Measurements from ENCODE around the gene PLEKHA8. TPM values are rescaled to one million over a fixed set of nuclear protein-coding genes. Genes with fewer than 3 reads are reported as not detected.

PLEKHA8 gene
- total RNA-seq, 1 experiment from 2014 or later = 23.0 TPM

DNA sequence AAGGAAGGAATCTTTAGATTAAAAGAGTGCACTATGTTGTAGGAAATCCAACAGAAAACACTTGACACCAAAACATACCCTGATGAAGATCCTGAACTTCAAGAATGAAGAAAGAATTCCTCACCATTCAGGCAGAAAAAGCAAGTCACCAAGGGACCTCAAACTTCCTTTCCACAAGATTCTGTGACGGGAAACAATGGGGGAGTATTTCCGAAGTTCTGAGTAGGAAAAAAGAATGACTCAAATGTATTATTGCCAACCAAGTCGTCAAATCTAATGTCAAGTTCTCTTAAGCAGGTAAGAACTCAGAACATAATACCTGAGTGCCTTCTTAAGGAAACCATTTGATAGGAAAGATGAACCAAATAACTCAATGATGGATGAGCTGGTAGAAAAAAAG lies 61.9 kb downstream of the PLEKHA8 start:
- Histone ChIP-seq H3K4me2 (no peak overlapping the region), H3K9me3 (ENCODE audit: insufficient read depth, low read depth) (no peaks in the 10 kb centered on the region), H4K20me1 (ENCODE audit: insufficient read depth) (no peaks in the 10 kb centered on the region), H3K27me3 (ENCODE audit: insufficient read depth, low read depth) (no peaks in the 10 kb centered on the region), H3K36me3 (ENCODE audit: low read depth) (no peaks in the 10 kb centered on the region), H3F3A (ENCODE audit: insufficient read depth, low read depth) (no peaks in the 10 kb centered on the region), H2AFZ (no peak overlapping the region), H3K4me1 (replicated peaks; ENCODE audit: insufficient read depth) (peaks cover 16% of the 10 kb centered on the region), H3K9me2 (ENCODE audit: insufficient read depth) (no peaks in the 10 kb centered on the region), H3K4me3 (no peak overlapping the region), H3K27ac (0 out of 2 replicates have a peak overlapping the region, but pooled peaks have one; percentile 6), H3K79me2 (ENCODE audit: low read depth) (no peaks in the 10 kb centered on the region)
- CTCF ChIA-PET = no interaction called here
- BruUV-seq (replicated peaks) = no TSS peak
- POLR2A ChIA-PET (ENCODE audit: unreplicated experiment) = no interaction called here
- intact Hi-C loops (cut with micrococcal nuclease; ENCODE audit: unreplicated experiment) = no loop called here
- no peak for TF ChIP-seq EZH2 (IDR thresholded peaks at IDR 0.05; ENCODE audit: low read depth)
- TF ChIP-seq, protein P1, sequence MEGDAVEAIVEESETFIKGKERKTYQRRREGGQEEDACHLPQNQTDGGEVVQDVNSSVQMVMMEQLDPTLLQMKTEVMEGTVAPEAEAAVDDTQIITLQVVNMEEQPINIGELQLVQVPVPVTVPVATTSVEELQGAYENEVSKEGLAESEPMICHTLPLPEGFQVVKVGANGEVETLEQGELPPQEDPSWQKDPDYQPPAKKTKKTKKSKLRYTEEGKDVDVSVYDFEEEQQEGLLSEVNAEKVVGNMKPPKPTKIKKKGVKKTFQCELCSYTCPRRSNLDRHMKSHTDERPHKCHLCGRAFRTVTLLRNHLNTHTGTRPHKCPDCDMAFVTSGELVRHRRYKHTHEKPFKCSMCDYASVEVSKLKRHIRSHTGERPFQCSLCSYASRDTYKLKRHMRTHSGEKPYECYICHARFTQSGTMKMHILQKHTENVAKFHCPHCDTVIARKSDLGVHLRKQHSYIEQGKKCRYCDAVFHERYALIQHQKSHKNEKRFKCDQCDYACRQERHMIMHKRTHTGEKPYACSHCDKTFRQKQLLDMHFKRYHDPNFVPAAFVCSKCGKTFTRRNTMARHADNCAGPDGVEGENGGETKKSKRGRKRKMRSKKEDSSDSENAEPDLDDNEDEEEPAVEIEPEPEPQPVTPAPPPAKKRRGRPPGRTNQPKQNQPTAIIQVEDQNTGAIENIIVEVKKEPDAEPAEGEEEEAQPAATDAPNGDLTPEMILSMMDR (conservative IDR thresholded peaks at IDR 0.05) = no peak
- no peak for DNase-seq

DNA sequence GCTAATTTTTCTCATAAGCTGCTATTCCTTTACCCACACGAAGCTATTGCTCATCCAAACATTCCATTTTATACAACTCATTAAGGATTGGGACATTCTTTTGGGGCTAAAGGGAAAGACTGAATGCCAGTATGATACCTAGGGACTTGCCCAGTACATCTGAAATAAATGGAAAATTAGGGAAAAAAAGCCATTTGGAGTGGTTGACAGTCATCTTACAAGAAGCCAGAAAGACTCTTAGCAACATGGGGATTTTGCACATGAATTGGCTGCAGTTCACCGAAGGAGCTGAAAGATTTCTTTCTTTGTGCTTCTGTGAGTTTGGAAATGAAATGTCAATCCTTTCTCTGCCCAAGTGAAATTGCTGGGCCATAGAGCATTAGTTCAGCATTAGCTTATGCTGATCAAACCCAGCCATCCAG lies 63.3 kb downstream of the PLEKHA8 start:
- Histone ChIP-seq H2AFZ (no peak overlapping the region), H3K27ac (peak overlapping the region; percentile 40)
- POLR2A ChIA-PET (ENCODE audit: unreplicated experiment) = interaction anchor here (0.6 kb wide), 2 partner anchors 88 to 629 kb away, joined by 3 to 10 read pairs; no protein-coding TSS in a partner anchor

DNA sequence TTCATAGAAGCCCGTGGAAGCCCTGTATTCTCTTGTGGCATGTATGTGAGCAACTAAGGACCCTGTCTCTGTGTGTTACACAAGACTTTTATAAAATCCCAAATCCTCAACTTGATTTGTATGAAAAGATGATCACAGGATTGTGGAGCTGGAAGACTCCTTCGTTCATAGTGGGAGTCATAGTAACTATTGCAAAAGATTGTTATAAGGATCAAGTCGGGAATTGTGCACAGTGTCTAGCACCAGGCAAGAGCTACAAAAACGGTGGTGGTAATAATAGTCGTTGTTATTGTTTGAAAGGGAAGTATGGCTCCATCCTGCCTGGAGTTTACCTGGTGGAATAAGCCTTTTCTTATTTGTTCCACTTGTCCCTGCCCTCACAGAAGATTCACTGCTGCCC lies 63.8 kb downstream of the PLEKHA8 start:
- Histone ChIP-seq H3K4me1 (replicated peaks; ENCODE audit: insufficient read depth) (peaks cover 16% of the 10 kb centered on the region), H3K4me2 (peak overlapping the region; percentile 43), H4K20me1 (ENCODE audit: insufficient read depth) (no peaks in the 10 kb centered on the region), H3K9me3 (ENCODE audit: insufficient read depth, low read depth) (no peaks in the 10 kb centered on the region), H3K36me3 (ENCODE audit: low read depth) (no peaks in the 10 kb centered on the region), H3K27ac (peak overlapping the region; percentile 40), H3F3A (ENCODE audit: insufficient read depth, low read depth) (no peaks in the 10 kb centered on the region), H3K4me3 (no peak overlapping the region), H3K79me2 (ENCODE audit: low read depth) (no peaks in the 10 kb centered on the region), H2AFZ (no peak overlapping the region), H3K9me2 (ENCODE audit: insufficient read depth) (no peaks in the 10 kb centered on the region), H3K27me3 (ENCODE audit: insufficient read depth, low read depth) (no peaks in the 10 kb centered on the region)
- TF ChIP-seq, protein P1 (conservative IDR thresholded peaks at IDR 0.05) = no peak
- TF ChIP-seq EZH2 (IDR thresholded peaks at IDR 0.05; ENCODE audit: low read depth) = no peak
- ChIA-PET POLR2A (ENCODE audit: unreplicated experiment) (interaction anchor here (0.6 kb wide), 1 partner anchor 630 kb away, joined by 10 read pairs; no protein-coding TSS in a partner anchor), CTCF (interaction anchor here (0.7 kb wide), 1 partner anchor 654 kb away, joined by 4 read pairs; no protein-coding TSS in a partner anchor)
- no peak for DNase-seq
- no TSS peak for BruUV-seq (replicated peaks)
- intact Hi-C loops (cut with micrococcal nuclease; ENCODE audit: unreplicated experiment) = no loop called here

More for the DNA sequence above, 63.3 kb downstream of the PLEKHA8 start:
- Histone ChIP-seq H3K9me2 (ENCODE audit: insufficient read depth) (no peaks in the 10 kb centered on the region), H3K4me2 (peak overlapping the region; percentile 43), H3K4me3 (no peak overlapping the region), H3K36me3 (ENCODE audit: low read depth) (no peaks in the 10 kb centered on the region), H4K20me1 (ENCODE audit: insufficient read depth) (no peaks in the 10 kb centered on the region), H3K4me1 (replicated peaks; ENCODE audit: insufficient read depth) (peaks cover 16% of the 10 kb centered on the region), H3K27me3 (ENCODE audit: insufficient read depth, low read depth) (no peaks in the 10 kb centered on the region), H3K9me3 (ENCODE audit: insufficient read depth, low read depth) (no peaks in the 10 kb centered on the region), H3F3A (ENCODE audit: insufficient read depth, low read depth) (no peaks in the 10 kb centered on the region), H3K79me2 (ENCODE audit: low read depth) (no peaks in the 10 kb centered on the region)
- no peak for TF ChIP-seq EZH2 (IDR thresholded peaks at IDR 0.05; ENCODE audit: low read depth)
- TF ChIP-seq, protein P1 (conservative IDR thresholded peaks at IDR 0.05) = no peak
- peak in 1 of 2 experiments; percentile 84 for DNase-seq
- no TSS peak for BruUV-seq (replicated peaks)
- CTCF ChIA-PET = interaction anchor here (0.7 kb wide), 2 partner anchors 45 to 654 kb away, joined by 3 to 4 read pairs; no protein-coding TSS in a partner anchor
- intact Hi-C loops (cut with micrococcal nuclease; ENCODE audit: unreplicated experiment) = no loop called here

All from PC-9 (cell line).